ENCODE results near the gene SARS2. TPM values are rescaled to one million over a fixed set of nuclear protein-coding genes. Genes with fewer than 3 reads are reported as not detected.
A peak's percentile ranks its signal among the peaks of the same experiment; 100 is the strongest.

Gene SARS2
- total RNA-seq, 1 donor from 2014 or later, result 45.8 TPM

DNA sequence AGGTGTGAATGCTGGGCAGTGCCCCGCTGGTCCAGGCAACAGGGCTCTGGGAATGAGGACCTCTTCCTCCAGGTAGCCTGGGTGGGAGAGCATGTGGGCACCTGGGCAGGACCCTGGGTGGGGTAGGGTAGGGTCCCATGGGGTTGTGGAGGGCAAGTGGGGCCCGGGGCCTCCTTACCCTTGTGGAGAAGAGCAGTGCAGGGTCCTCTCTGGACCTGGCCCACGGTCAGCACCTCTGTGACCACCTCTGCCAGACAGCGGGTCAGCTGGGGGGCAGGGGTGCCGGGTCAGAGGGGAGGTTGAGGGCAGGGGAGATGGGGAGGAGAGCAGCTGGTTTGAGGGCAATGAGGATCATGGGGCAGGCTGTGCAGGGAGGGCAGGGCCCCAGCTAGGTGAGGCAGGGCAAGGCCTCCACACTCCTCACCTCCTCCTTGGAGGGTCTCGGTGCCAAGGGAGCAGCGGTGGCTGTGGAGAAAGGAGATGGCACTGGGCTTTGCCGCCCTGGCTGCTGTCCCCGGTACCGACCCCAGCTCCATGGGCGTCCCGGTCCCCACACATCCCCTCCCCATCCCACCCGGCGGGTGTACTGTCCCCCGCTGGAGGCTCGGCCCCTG lies 19.1 kb downstream of the SARS2 start:
- DNase-seq (ENCODE audit: low spot score), result no peak

DNA sequence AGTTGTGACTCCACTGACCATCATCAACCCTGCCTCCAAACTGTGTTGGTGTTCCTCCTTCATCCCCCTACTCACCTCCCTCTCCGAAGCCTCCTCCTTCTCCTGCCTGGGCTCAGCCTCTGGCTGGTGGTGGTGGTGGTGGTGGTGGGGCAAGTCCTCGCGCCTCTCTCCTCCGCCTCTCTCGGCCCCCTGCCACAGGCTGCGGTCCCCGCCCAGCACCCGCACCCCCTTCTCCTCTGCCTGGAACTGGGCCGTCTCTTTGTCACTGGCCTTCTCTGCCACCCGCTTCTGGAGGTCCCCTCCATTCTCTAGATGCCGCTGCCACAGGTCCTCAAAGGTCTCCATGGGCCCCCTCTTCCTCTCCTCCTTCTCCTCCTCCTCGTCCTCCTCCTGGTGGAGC lies 20.1 kb downstream of the SARS2 start:
- Histone ChIP-seq H3K27ac (no peak overlapping the region), H3K4me1 (no peaks in the 10 kb centered on the region), H2AFZ (replicated peaks) (no peak overlapping the region), H3K9ac (no peak overlapping the region), H3F3A (ENCODE audit: low read depth) (no peaks in the 10 kb centered on the region), H3K9me3 (ENCODE audit: low read depth) (no peaks in the 10 kb centered on the region), H3K27me3 (no peaks in the 10 kb centered on the region), H3K79me2 (ENCODE audit: low read depth) (no peaks in the 10 kb centered on the region), H3K36me3 (no peaks in the 10 kb centered on the region), H3K4me2 (no peak overlapping the region), H3K4me3 (no peak overlapping the region), H4K20me1 (ENCODE audit: low read depth) (no peaks in the 10 kb centered on the region)
- H3K4me3 Mint-ChIP-seq, result peak overlapping the region; percentile 69
- no peaks in the 10 kb centered on the region for H3K4me1 Mint-ChIP-seq
- peaks cover 8% of the 10 kb centered on the region for H3K36me3 Mint-ChIP-seq
- DNase-seq (ENCODE audit: low spot score), result no peak
- TF ChIP-seq EZH2phosphoT487 (IDR thresholded peaks at IDR 0.05) (no peak), EZH2 (IDR thresholded peaks at IDR 0.05) (no peak)
- TF ChIP-seq, protein P1, sequence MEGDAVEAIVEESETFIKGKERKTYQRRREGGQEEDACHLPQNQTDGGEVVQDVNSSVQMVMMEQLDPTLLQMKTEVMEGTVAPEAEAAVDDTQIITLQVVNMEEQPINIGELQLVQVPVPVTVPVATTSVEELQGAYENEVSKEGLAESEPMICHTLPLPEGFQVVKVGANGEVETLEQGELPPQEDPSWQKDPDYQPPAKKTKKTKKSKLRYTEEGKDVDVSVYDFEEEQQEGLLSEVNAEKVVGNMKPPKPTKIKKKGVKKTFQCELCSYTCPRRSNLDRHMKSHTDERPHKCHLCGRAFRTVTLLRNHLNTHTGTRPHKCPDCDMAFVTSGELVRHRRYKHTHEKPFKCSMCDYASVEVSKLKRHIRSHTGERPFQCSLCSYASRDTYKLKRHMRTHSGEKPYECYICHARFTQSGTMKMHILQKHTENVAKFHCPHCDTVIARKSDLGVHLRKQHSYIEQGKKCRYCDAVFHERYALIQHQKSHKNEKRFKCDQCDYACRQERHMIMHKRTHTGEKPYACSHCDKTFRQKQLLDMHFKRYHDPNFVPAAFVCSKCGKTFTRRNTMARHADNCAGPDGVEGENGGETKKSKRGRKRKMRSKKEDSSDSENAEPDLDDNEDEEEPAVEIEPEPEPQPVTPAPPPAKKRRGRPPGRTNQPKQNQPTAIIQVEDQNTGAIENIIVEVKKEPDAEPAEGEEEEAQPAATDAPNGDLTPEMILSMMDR (IDR thresholded peaks at IDR 0.05), result no peak
- peaks cover 11% of the 10 kb centered on the region for H3K27me3 Mint-ChIP-seq (ENCODE audit: insufficient read depth, low read depth)
- no peaks in the 10 kb centered on the region for H3K9me3 Mint-ChIP-seq
- no peak overlapping the region for H3K27ac Mint-ChIP-seq

More for the DNA sequence above, 19.1 kb downstream of the SARS2 start:
- no peak overlapping the region for H3K4me3 Mint-ChIP-seq
- Histone ChIP-seq H3K27me3 (no peaks in the 10 kb centered on the region), H3K4me2 (no peak overlapping the region), H3K4me1 (no peaks in the 10 kb centered on the region), H3K4me3 (no peak overlapping the region), H3K79me2 (ENCODE audit: low read depth) (no peaks in the 10 kb centered on the region), H4K20me1 (ENCODE audit: low read depth) (no peaks in the 10 kb centered on the region), H3K36me3 (no peaks in the 10 kb centered on the region), H3K9me3 (ENCODE audit: low read depth) (no peaks in the 10 kb centered on the region), H3F3A (ENCODE audit: low read depth) (no peaks in the 10 kb centered on the region), H2AFZ (replicated peaks) (no peak overlapping the region), H3K27ac (no peak overlapping the region), H3K9ac (no peak overlapping the region)
- no peaks in the 10 kb centered on the region for H3K9me3 Mint-ChIP-seq
- peaks cover 8% of the 10 kb centered on the region for H3K36me3 Mint-ChIP-seq
- peaks cover 11% of the 10 kb centered on the region for H3K27me3 Mint-ChIP-seq (ENCODE audit: insufficient read depth, low read depth)
- no peak overlapping the region for H3K27ac Mint-ChIP-seq
- TF ChIP-seq EZH2phosphoT487 (IDR thresholded peaks at IDR 0.05) (no peak), EZH2 (IDR thresholded peaks at IDR 0.05) (no peak)
- TF ChIP-seq, protein P1 (IDR thresholded peaks at IDR 0.05), result no peak
- no peaks in the 10 kb centered on the region for H3K4me1 Mint-ChIP-seq

DNA sequence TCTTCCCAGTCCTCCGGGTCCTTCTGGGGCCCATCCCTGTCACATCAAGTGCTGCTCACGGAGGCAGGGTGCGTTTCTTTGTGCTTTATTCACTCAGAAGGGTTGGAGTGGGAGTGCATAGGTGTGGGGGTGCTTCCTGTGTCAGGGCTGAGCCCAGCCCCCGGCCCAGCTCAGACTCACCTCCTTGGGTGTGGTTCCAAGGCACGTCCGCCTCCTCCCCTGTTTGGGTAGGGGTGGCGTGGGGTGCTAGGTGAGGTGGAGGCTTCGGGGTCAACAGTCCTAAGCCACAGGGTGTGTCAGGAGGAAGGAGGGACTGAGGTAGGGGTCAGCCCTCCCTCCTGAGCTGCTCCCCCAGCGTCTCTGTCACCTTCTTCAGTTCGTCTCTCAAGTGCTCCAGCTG lies 21.7 kb downstream of the SARS2 start:
- Mint-ChIP-seq H3K27me3 (ENCODE audit: insufficient read depth, low read depth) (peaks cover 10% of the 10 kb centered on the region), H3K36me3 (peaks cover 9% of the 10 kb centered on the region), H3K9me3 (no peaks in the 10 kb centered on the region), H3K4me1 (no peaks in the 10 kb centered on the region), H3K27ac (no peak overlapping the region), H3K4me3 (no peak overlapping the region)
- no peaks in the 10 kb centered on the region for H3K27me3 ChIP-seq
- no peaks in the 10 kb centered on the region for H3K36me3 ChIP-seq
- no peak overlapping the region for H3K27ac ChIP-seq
- no peak overlapping the region for H3K4me2 ChIP-seq
- no peaks in the 10 kb centered on the region for H3F3A ChIP-seq (ENCODE audit: low read depth)
- H3K4me1 ChIP-seq, result no peaks in the 10 kb centered on the region
- H4K20me1 ChIP-seq (ENCODE audit: low read depth), result no peaks in the 10 kb centered on the region
- no peak overlapping the region for H3K9ac ChIP-seq
- TF ChIP-seq, protein P1 (IDR thresholded peaks at IDR 0.05), result no peak
- no peak for TF ChIP-seq EZH2phosphoT487 (IDR thresholded peaks at IDR 0.05)
- TF ChIP-seq EZH2 (IDR thresholded peaks at IDR 0.05), result no peak
- no peaks in the 10 kb centered on the region for H3K9me3 ChIP-seq (ENCODE audit: low read depth)
- no peak for DNase-seq (ENCODE audit: low spot score)
- no peaks in the 10 kb centered on the region for H3K79me2 ChIP-seq (ENCODE audit: low read depth)
- H3K4me3 ChIP-seq, result no peak overlapping the region
- H2AFZ ChIP-seq (replicated peaks), result no peak overlapping the region
